RWPE2 (cell line): ENCODE results near the gene SAE1.

Source experiments
- ATAC-seq: fragments of 200-7000 bp; cut with Tn5 transposase; 3 replicates; pipeline ENCODE4 v1.9.1; 2021; ENCODE audit warnings: low read depth
- DNase-seq: peaks from one replicate; pipeline ENCODE4 v3.0.0-alpha.2; 2020; ENCODE audit warnings: low spot score
- H3K27ac ChIP-seq: fragments of 450-650 bp; 2 replicates; pipeline ENCODE4 v1.5.1; 2017; ENCODE audit warnings: mild to moderate bottlenecking; ENCODE audit not compliant: poor library complexity, severe bottlenecking
- H3K27me3 ChIP-seq: fragments of 250-450 bp; sonication (Bioruptor Pico); 2 replicates; pipeline ENCODE4 v1.5.1; 2021; ENCODE audit warnings: mild to moderate bottlenecking, moderate library complexity; ENCODE audit not compliant: insufficient read depth, poor library complexity, severe bottlenecking
- H3K36me3 ChIP-seq: fragments of 250-450 bp; sonication (Bioruptor Pico); 2 replicates; pipeline ENCODE4 v1.5.1; 2020; ENCODE audit warnings: low read depth, mild to moderate bottlenecking, moderate library complexity
- H3K4me1 ChIP-seq: fragments of 250-450 bp; sonication (Bioruptor Pico); 2 replicates; pipeline ENCODE4 v1.5.1; 2021; ENCODE audit warnings: mild to moderate bottlenecking, moderate library complexity; ENCODE audit not compliant: insufficient read depth, poor library complexity, severe bottlenecking
- H3K4me3 ChIP-seq: fragments of 250-450 bp; sonication (Bioruptor Pico); 2 replicates; pipeline ENCODE4 v1.5.1; 2021; ENCODE audit warnings: mild to moderate bottlenecking, moderate library complexity; ENCODE audit not compliant: severe bottlenecking
- H3K9me3 ChIP-seq: fragments of 250-450 bp; sonication (Bioruptor Pico); 2 replicates; pipeline ENCODE4 v1.5.1; 2021; ENCODE audit warnings: mild to moderate bottlenecking, moderate library complexity; ENCODE audit not compliant: severe bottlenecking
- CTCF ChIP-seq: fragments of 450-650 bp; IDR thresholded peaks from one replicate; pipeline ENCODE4 v1.5.1; 2017; ENCODE audit warnings: mild to moderate bottlenecking, moderate library complexity; ENCODE audit not compliant: poor library complexity, severe bottlenecking

SAE1 gene

DNA sequence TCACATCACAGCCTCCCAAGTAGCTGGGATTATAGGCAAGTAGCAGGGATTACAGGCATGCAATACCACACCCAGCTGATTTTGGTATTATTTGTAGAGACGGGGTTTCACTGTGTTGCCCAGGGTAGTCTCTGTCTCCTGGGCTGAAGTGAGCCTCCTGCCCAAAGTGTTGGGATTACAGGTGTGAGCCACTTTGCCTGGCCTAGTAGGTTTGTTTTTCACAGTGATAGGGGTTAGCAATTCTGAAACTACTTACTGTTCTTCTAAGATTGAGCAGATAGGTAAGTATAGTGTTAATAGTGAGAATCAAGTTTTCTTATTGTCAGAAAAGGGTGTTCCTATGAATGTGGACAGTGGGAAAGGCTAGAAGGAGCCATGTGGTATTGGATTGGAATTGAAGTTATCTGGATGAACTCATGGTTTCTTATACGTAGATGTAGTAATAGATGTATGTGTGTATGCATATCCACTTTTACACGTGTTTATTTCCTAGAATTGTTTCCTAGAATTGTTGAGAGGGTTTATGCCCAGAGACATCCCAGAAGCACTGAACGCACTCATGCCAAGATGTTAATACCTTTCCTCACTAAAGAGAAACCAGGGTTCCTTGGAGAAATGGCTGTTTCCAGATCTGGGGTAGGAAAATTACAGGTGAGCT, 49.1 kb downstream of the SAE1 start:
- no peaks in the 10 kb centered on the region for H3K9me3 ChIP-seq
- no peaks in the 10 kb centered on the region for H3K27me3 ChIP-seq
- no peak for TF ChIP-seq CTCF
- ATAC-seq (no peak), DNase-seq (no peak)
- H3K4me3 ChIP-seq: no peak overlapping the region
- H3K36me3 ChIP-seq: peaks cover 73% of the 10 kb centered on the region
- no peak overlapping the region for H3K27ac ChIP-seq
- peaks cover 10% of the 10 kb centered on the region for H3K4me1 ChIP-seq

DNA sequence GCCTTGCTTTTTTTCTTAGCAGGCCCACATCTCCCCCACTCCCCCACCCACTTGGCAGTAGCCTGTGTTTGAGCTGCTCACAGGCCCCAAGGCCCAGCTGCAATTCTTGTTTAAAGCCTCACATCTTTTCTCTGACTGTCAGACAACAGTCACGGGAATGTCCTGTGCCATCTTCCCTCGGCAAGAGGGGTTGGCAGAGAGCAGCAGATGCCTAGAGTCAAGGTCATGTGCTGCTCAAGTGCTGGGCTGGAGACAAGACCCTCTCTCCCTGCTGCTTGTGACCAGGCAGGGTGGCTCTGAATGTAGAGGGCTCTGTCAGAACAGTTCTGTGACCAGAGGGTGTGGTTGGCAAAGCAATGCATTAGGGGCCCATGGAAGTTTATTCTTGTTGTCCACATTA, 53.0 kb downstream of the SAE1 start:
- Histone ChIP-seq H3K27me3 (no peaks in the 10 kb centered on the region), H3K4me3 (no peak overlapping the region), H3K4me1 (no peaks in the 10 kb centered on the region), H3K27ac (no peak overlapping the region), H3K36me3 (peaks cover 53% of the 10 kb centered on the region), H3K9me3 (no peaks in the 10 kb centered on the region)
- no peak for ATAC-seq
- TF ChIP-seq CTCF: no peak
- DNase-seq: no peak

DNA sequence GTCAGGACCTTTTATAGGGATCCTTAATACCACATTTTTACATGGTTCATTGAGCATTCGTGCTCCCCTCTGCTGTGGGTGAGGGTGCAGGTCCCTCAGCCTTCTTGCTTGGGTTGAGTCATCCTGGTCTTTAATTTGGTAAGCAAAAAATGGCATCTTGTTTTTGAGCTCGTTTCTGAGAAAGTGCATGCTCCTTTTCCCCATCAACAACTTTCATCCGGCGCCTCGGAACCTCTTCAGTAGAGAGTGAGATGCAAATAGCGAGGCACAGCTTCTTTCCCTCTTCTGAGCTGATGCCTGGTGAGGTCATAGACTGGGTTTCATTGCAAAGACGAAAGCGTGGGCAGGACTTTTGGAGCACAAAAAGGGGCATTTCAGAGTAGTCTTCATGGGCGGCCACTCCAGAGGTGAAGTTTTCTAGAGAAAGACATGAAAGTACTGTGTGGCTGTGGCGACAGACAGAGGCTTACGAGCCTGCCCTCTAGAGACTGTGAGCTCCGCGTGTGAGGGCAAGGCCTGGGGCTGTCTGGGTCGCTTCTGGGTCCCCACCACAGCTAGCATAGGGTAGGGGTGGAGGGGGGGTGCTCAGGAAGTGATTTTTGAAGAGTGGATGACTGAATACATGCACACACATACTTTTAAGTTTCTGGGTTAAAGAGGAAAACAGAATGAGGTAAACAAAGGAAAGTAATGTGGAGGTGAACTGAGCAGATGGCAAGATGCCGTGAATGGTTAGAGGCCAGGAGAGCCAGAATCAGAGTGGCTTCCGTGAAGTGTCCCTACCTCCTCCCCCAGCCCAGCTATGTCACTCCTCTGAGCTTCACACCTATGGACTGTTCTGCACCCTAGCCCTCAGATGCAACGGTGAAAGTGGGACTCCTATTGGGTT, 56.1 kb downstream of the SAE1 start:
- H3K4me1 ChIP-seq: no peaks in the 10 kb centered on the region
- no peak overlapping the region for H3K4me3 ChIP-seq
- no peaks in the 10 kb centered on the region for H3K27me3 ChIP-seq
- peaks cover 54% of the 10 kb centered on the region for H3K36me3 ChIP-seq
- TF ChIP-seq CTCF: no peak
- no peaks in the 10 kb centered on the region for H3K9me3 ChIP-seq
- DNase-seq: no peak
- no peak for ATAC-seq
- H3K27ac ChIP-seq: no peak overlapping the region

GRCh38 chr19:47187335-47187655, 56.7 kb downstream of the SAE1 start:
- ATAC-seq (no peak), DNase-seq (no peak)
- Histone ChIP-seq H3K36me3 (peaks cover 49% of the 10 kb centered on the region), H3K9me3 (no peaks in the 10 kb centered on the region), H3K27me3 (no peaks in the 10 kb centered on the region), H3K4me1 (no peaks in the 10 kb centered on the region), H3K27ac (no peak overlapping the region), H3K4me3 (no peak overlapping the region)
- TF ChIP-seq CTCF: no peak

- peaks cover 47% of the 10 kb centered on the region for H3K36me3 ChIP-seq
- DNase-seq (no peak), ATAC-seq (no peak)
- H3K27me3 ChIP-seq: no peaks in the 10 kb centered on the region
- no peaks in the 10 kb centered on the region for H3K9me3 ChIP-seq
- no peaks in the 10 kb centered on the region for H3K4me1 ChIP-seq
- no peak overlapping the region for H3K4me3 ChIP-seq
- TF ChIP-seq CTCF: no peak
- H3K27ac ChIP-seq: no peak overlapping the region
These were observed 57.2 kb downstream of the SAE1 start for GRCh38 chr19:47187797-47188196.
